HepG2 (cell line): ENCODE data around the gene FBXO9. TPM values are rescaled to one million over a fixed set of nuclear protein-coding genes. Genes with fewer than 3 reads are reported as not detected.

ENCODE experiments used
- BHLHE40 ChIP-seq: IDR thresholded peaks from 2 replicates; pipeline ENCODE4 v1.6.1; 2011; ENCODE audit warnings: low read length, improper control_type of control experiment
- ETV6 ChIP-seq: sonication (generic); formaldehyde crosslinking; conservative IDR thresholded peaks from 2 replicates; pipeline ENCODE4 v1.4.0; 2020; ENCODE audit warnings: missing genetic modification reagents
- GZF1 ChIP-seq: sonication (generic); formaldehyde crosslinking; IDR thresholded peaks from 2 replicates; pipeline ENCODE4 v1.5.1; 2020; ENCODE audit warnings: mild to moderate bottlenecking, missing genetic modification reagents
- MTF1 ChIP-seq: sonication (generic); formaldehyde crosslinking; IDR thresholded peaks from 2 replicates; pipeline ENCODE4 v1.5.0; 2020; ENCODE audit warnings: missing genetic modification reagents
- NBN ChIP-seq: fragments of 450-650 bp; conservative IDR thresholded peaks from 2 replicates; pipeline ENCODE4 v1.6.1; 2017
- NFRKB ChIP-seq: fragments of 450-650 bp; IDR thresholded peaks from 2 replicates; pipeline ENCODE4 v1.6.1; 2017
- PRPF4 ChIP-seq: fragments of 200-400 bp; formaldehyde crosslinking; IDR thresholded peaks from 2 replicates; pipeline ENCODE4 v1.6.1; 2016; ENCODE audit warnings: low read length, low read depth; ENCODE audit not compliant: poor library complexity, severe bottlenecking
- SP1 ChIP-seq, 2 experiments: fragments of 450-650 bp in 1 of 2; sonication (generic) in 1 of 2; formaldehyde crosslinking in 1 of 2; IDR thresholded peaks; 2 replicates each; pipeline versions ENCODE4 v1.4.0 to v1.6.1; 2016 to 2020; ENCODE audit warnings: missing genetic modification reagents in 1 of 2
- TSC22D2 ChIP-seq: sonication (generic); formaldehyde crosslinking; IDR thresholded peaks from 2 replicates; pipeline ENCODE4 v1.5.1; 2020; ENCODE audit warnings: missing genetic modification reagents, mild to moderate bottlenecking, borderline replicate concordance
- ZKSCAN8 ChIP-seq: IDR thresholded peaks from 2 replicates; pipeline ENCODE4 v1.6.1; 2016; ENCODE audit warnings: borderline replicate concordance, missing genetic modification reagents, missing compliant biosample characterization
- ZNF256 ChIP-seq: sonication (generic); formaldehyde crosslinking; conservative IDR thresholded peaks from 2 replicates; pipeline ENCODE4 v1.4.0; 2020; ENCODE audit warnings: missing genetic modification reagents
- ZNF274 ChIP-seq: sonication (generic); formaldehyde crosslinking; IDR thresholded peaks from 2 replicates; pipeline ENCODE4 v1.5.1; 2020; ENCODE audit warnings: mild to moderate bottlenecking, missing genetic modification reagents
- ZNF292 ChIP-seq: sonication (generic); formaldehyde crosslinking; IDR thresholded peaks from 2 replicates; pipeline ENCODE4 v1.8.1; 2022; ENCODE audit warnings: mild to moderate bottlenecking, low read depth, missing genetic modification reagents, borderline replicate concordance
- ZNF34 ChIP-seq: sonication (generic); formaldehyde crosslinking; IDR thresholded peaks from 2 replicates; pipeline ENCODE4 v1.4.0; 2020; ENCODE audit warnings: mild to moderate bottlenecking, missing genetic modification reagents, borderline replicate concordance
- ZNF562 ChIP-seq: sonication (generic); formaldehyde crosslinking; IDR thresholded peaks from 2 replicates; pipeline ENCODE4 v1.8.0; 2022; ENCODE audit warnings: missing genetic modification reagents, borderline replicate concordance
- polyA plus RNA-seq, 8 experiments: library from polyadenylated mRNA; depleted of rRNA in 3 of 8; stranded (reverse) in 7 of 8; unstranded in 1 of 8; fragments of >200 nt; fragmentation: Illumina TruSeq in 4 of 8; extraction: Trizol in 4 of 8; gene quantifications; 2 replicates each; pipeline versions ENCODE4 v1.2.1 to v1.2.3, GENCODE V29; 2011 to 2016; ENCODE audit warnings: low read depth in 4 of 8, missing spikeins in 1 of 8, mixed read lengths in 1 of 8; ENCODE audit not compliant: insufficient read depth in 1 of 8
- total RNA-seq, 5 experiments: library from RNA; depleted of rRNA; stranded (reverse); fragments of >200 nt; fragmentation: Illumina TruSeq; extraction: Trizol; gene quantifications; 2 replicates each; pipeline ENCODE4 v1.2.3, GENCODE V29; 2016; ENCODE audit warnings: low read depth in 1 of 5
- TF ChIP-seq, protein P1 (sequence below): sonication (generic); formaldehyde crosslinking; IDR thresholded peaks from 2 replicates; pipeline ENCODE4 v1.8.1; 2023; ENCODE audit warnings: mild to moderate bottlenecking, missing genetic modification reagents
- TF ChIP-seq, protein P2 (sequence below): sonication (generic); formaldehyde crosslinking; IDR thresholded peaks from 2 replicates; pipeline ENCODE4 v1.8.1; 2023; ENCODE audit warnings: missing genetic modification reagents, mild to moderate bottlenecking, borderline replicate concordance
- TF ChIP-seq, protein P3 (sequence below): sonication (generic); formaldehyde crosslinking; IDR thresholded peaks from 2 replicates; pipeline ENCODE4 v1.4.0; 2020; ENCODE audit warnings: missing genetic modification reagents, borderline replicate concordance
- TF ChIP-seq, protein P4 (sequence below): sonication (generic); formaldehyde crosslinking; IDR thresholded peaks from 2 replicates; pipeline ENCODE4 v1.8.1; 2023; ENCODE audit warnings: mild to moderate bottlenecking, missing genetic modification reagents
- TF ChIP-seq, protein P5 (sequence below): sonication (generic); formaldehyde crosslinking; IDR thresholded peaks from 2 replicates; pipeline ENCODE4 v1.8.1; 2023; ENCODE audit warnings: mild to moderate bottlenecking, inconsistent platforms, moderate library complexity, missing genetic modification reagents, borderline replicate concordance

Gene FBXO9
- total and polyA plus RNA-seq, 2 of the 13 experiments (the other 11 are each of a cell fraction or from before 2014, with no cell fraction given): 64.3 to 98.4 TPM

DNA sequence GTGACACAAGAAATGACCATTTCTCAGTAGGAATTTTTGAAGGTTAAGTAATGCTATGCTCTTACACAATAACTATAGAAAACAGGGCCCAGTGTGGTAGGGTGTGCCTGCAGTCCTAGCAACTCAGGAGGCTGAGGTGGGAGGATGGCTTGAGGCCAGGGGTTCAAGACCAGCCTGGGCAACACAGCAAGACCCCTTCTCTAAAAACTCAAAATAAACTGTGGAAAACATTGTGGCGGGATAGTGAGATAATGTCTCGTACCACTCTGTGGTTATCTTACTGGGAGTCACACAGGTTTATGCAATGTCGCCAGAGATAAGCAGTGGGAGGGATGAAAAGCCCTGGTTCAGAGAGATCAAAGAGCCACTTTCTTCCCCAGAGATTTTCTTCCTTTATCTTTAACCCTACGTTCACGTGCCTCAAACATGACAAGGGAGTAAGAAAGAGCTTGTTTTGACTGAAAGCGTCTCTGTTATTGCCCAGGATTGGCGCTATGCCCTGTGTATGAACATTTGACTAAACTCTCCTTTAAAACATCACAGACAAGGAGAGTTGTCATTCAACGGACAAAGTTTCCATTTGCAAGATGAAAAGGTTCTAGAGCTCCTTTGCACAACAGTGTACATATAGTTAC lies 69.5 kb downstream of the FBXO9 start (continued):
- TF ChIP-seq, protein P1, sequence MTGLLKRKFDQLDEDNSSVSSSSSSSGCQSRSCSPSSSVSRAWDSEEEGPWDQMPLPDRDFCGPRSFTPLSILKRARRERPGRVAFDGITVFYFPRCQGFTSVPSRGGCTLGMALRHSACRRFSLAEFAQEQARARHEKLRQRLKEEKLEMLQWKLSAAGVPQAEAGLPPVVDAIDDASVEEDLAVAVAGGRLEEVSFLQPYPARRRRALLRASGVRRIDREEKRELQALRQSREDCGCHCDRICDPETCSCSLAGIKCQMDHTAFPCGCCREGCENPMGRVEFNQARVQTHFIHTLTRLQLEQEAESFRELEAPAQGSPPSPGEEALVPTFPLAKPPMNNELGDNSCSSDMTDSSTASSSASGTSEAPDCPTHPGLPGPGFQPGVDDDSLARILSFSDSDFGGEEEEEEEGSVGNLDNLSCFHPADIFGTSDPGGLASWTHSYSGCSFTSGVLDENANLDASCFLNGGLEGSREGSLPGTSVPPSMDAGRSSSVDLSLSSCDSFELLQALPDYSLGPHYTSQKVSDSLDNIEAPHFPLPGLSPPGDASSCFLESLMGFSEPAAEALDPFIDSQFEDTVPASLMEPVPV (CRISPR knock-in tag): peak; percentile 21; the same call in 1 of the 2 replicates
- no peak for TF ChIP-seq SP1 (IDR thresholded peaks at IDR 0.05)
- peak; percentile 46 for TF ChIP-seq SP1 (CRISPR knock-in tag; IDR thresholded peaks at IDR 0.05)
- no peak for TF ChIP-seq PRPF4
- TF ChIP-seq, protein P2, sequence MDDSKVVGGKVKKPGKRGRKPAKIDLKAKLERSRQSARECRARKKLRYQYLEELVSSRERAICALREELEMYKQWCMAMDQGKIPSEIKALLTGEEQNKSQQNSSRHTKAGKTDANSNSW: no peak
- TF ChIP-seq GZF1 (CRISPR knock-in tag): no peak
- TF ChIP-seq NFRKB: no peak
- TF ChIP-seq TSC22D2: peak; percentile 67
- no peak for TF ChIP-seq MTF1 (CRISPR knock-in tag)
- TF ChIP-seq, protein P3, sequence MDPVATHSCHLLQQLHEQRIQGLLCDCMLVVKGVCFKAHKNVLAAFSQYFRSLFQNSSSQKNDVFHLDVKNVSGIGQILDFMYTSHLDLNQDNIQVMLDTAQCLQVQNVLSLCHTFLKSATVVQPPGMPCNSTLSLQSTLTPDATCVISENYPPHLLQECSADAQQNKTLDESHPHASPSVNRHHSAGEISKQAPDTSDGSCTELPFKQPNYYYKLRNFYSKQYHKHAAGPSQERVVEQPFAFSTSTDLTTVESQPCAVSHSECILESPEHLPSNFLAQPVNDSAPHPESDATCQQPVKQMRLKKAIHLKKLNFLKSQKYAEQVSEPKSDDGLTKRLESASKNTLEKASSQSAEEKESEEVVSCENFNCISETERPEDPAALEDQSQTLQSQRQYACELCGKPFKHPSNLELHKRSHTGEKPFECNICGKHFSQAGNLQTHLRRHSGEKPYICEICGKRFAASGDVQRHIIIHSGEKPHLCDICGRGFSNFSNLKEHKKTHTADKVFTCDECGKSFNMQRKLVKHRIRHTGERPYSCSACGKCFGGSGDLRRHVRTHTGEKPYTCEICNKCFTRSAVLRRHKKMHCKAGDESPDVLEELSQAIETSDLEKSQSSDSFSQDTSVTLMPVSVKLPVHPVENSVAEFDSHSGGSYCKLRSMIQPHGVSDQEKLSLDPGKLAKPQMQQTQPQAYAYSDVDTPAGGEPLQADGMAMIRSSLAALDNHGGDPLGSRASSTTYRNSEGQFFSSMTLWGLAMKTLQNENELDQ (CRISPR knock-in tag): no peak
- TF ChIP-seq ZNF292 (CRISPR knock-in tag): peak; percentile 57; the same call in 1 of the 2 replicates
- peak; percentile 83; the same call in 1 of the 2 replicates for TF ChIP-seq ZNF34 (CRISPR knock-in tag)
- TF ChIP-seq ZNF562 (CRISPR knock-in tag): no peak
- TF ChIP-seq ZNF274 (CRISPR knock-in tag): no peak
- no peak for TF ChIP-seq NBN
- no peak; the same call in 1 of the 2 replicates for TF ChIP-seq ETV6
- TF ChIP-seq BHLHE40: peak; percentile 98
- TF ChIP-seq, protein P4, sequence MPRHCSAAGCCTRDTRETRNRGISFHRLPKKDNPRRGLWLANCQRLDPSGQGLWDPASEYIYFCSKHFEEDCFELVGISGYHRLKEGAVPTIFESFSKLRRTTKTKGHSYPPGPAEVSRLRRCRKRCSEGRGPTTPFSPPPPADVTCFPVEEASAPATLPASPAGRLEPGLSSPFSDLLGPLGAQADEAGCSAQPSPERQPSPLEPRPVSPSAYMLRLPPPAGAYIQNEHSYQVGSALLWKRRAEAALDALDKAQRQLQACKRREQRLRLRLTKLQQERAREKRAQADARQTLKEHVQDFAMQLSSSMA (CRISPR knock-in tag): peak; percentile 38; the same call in 1 of the 2 replicates
- no peak; the same call in 1 of the 2 replicates for TF ChIP-seq ZNF256 (CRISPR knock-in tag)
- TF ChIP-seq, protein P5, sequence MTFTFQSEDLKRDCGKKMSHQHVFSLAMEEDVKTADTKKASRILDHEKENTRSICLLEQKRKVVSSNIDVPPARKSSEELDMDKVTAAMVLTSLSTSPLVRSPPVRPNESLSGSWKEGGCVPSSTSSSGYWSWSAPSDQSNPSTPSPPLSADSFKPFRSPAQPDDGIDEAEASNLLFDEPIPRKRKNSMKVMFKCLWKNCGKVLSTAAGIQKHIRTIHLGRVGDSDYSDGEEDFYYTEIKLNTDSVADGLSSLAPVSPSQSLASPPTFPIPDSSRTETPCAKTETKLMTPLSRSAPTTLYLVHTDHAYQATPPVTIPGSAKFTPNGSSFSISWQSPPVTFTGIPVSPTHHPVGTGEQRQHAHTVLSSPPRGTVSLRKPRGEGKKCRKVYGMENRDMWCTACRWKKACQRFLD (CRISPR knock-in tag): peak; percentile 33; the same call in 1 of the 2 replicates
- peak; percentile 94 for TF ChIP-seq ZKSCAN8
